ENCODE data around the gene PCSK5.

The PCSK5 gene

DNA sequence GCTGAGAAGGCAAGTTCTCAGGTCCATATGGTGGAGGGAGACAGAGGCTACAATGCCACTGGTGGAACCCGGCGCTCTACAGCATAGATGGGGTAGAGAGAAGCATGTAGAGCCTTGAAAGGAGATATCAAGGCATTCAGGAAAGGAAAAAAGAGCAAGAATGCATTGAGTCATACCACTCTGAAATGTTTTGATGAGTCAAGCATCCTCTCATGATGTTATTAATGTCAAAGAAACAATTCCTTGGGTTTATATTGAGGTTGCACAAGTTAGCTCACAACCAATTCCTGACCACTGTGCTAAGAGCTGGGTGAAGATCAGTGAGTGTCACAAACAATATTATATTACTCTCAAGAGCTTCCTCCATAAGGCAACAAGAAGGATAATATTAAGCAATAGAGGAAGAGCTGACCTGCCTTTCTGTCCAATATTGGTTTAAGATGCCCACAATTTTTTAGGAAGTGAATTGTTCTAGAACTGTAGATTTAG lies 325.7 kb downstream of the PCSK5 start:
- Histone ChIP-seq H3K4me2 (ENCODE audit: insufficient read depth, low read length) (no peak overlapping the region), H3K9me3 (ENCODE audit: insufficient read depth, low read length, severe bottlenecking) (no peaks in the 10 kb centered on the region), H3K4me1 (ENCODE audit: insufficient read depth, low read length) (no peaks in the 10 kb centered on the region), H4K20me1 (ENCODE audit: insufficient read depth, low read length) (no peaks in the 10 kb centered on the region), H3K27me3 (ENCODE audit: insufficient read depth, low read length, poor library complexity) (no peaks in the 10 kb centered on the region), H3K36me3 (ENCODE audit: insufficient read depth, low read length) (no peaks in the 10 kb centered on the region), H3K4me3 (ENCODE audit: low read depth in 1 of 2, low read length in 2 of 2) (no peak overlapping the region), H3K9ac (ENCODE audit: low read depth, low read length) (no peak overlapping the region), H3K79me2 (ENCODE audit: insufficient read depth, low read length) (no peaks in the 10 kb centered on the region), H3K27ac (ENCODE audit: low read length) (no peak overlapping the region), H2AFZ (ENCODE audit: low read depth, low read length) (no peak overlapping the region)
- ATAC-seq (ENCODE audit: insufficient read depth, low read depth) = no peak
- DNase-seq = no peak
- no peak for TF ChIP-seq CTCF (IDR thresholded peaks at IDR 0.05; ENCODE audit: borderline replicate concordance, extremely low read depth, low read length, poor library complexity, severe bottlenecking)
- no peak for TF ChIP-seq EZH2 (IDR thresholded peaks at IDR 0.05; ENCODE audit: borderline replicate concordance, low read depth, low read length, severe bottlenecking)

DNA sequence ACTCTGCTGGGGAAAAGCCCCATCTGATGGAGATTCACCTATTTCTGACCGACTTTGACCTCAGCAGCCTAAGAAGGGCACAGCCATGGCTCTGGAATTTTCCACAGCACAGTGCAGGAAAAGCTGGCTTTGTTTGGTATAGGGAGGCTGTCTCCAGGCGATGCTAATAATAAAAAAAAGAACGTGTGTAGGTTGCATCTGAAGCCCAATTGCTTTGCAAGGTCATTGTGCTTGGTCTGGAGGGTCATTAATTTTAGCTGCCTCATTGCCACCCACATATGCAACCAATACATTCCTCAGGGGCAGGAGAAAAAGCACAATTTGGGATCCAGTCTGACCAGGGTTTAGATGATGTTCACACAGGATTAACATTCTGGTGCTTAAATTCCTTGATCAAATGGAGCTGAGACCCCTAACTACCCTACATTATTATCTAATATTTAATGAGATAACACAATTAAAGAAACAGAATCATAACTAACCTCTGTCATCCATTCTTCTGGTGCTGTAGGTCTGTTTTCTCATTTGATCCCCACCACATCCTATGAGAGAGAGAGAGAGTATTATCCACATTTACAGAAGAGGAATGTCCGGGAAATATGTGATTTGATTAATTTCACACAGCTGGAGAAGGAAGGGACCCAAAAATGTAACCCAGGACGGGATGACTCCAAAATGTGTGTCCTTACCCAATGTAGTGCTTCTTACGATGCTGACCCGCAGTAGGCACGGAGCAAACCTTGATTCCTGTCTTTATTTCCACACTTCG lies 327.8 kb downstream of the PCSK5 start:
- H3K27me3 ChIP-seq (ENCODE audit: insufficient read depth, low read length, poor library complexity) = no peaks in the 10 kb centered on the region
- DNase-seq = no peak
- ATAC-seq (ENCODE audit: insufficient read depth, low read depth) = no peak
- no peaks in the 10 kb centered on the region for H4K20me1 ChIP-seq (ENCODE audit: insufficient read depth, low read length)
- H3K27ac ChIP-seq (ENCODE audit: low read length) = no peak overlapping the region
- no peak overlapping the region for H2AFZ ChIP-seq (ENCODE audit: low read depth, low read length)
- no peaks in the 10 kb centered on the region for H3K9me3 ChIP-seq (ENCODE audit: insufficient read depth, low read length, severe bottlenecking)
- TF ChIP-seq EZH2 (IDR thresholded peaks at IDR 0.05; ENCODE audit: borderline replicate concordance, low read depth, low read length, severe bottlenecking) (no peak), CTCF (IDR thresholded peaks at IDR 0.05; ENCODE audit: borderline replicate concordance, extremely low read depth, low read length, poor library complexity, severe bottlenecking) (no peak)
- H3K36me3 ChIP-seq (ENCODE audit: insufficient read depth, low read length) = no peaks in the 10 kb centered on the region
- no peak overlapping the region for H3K9ac ChIP-seq (ENCODE audit: low read depth, low read length)
- H3K4me1 ChIP-seq (ENCODE audit: insufficient read depth, low read length) = no peaks in the 10 kb centered on the region
- H3K79me2 ChIP-seq (ENCODE audit: insufficient read depth, low read length) = no peaks in the 10 kb centered on the region
- H3K4me3 ChIP-seq (ENCODE audit: low read depth in 1 of 2, low read length in 2 of 2) = no peak overlapping the region
- H3K4me2 ChIP-seq (ENCODE audit: insufficient read depth, low read length) = no peak overlapping the region

- DNase-seq = no peak
- Histone ChIP-seq H3K27ac (ENCODE audit: low read length) (no peak overlapping the region), H4K20me1 (ENCODE audit: insufficient read depth, low read length) (no peaks in the 10 kb centered on the region), H3K9me3 (ENCODE audit: insufficient read depth, low read length, severe bottlenecking) (no peaks in the 10 kb centered on the region), H3K36me3 (ENCODE audit: insufficient read depth, low read length) (no peaks in the 10 kb centered on the region), H3K4me3 (ENCODE audit: low read depth in 1 of 2, low read length in 2 of 2) (no peak overlapping the region), H3K9ac (ENCODE audit: low read depth, low read length) (no peak overlapping the region), H3K4me2 (ENCODE audit: insufficient read depth, low read length) (no peak overlapping the region), H3K4me1 (ENCODE audit: insufficient read depth, low read length) (no peaks in the 10 kb centered on the region), H2AFZ (ENCODE audit: low read depth, low read length) (no peak overlapping the region), H3K27me3 (ENCODE audit: insufficient read depth, low read length, poor library complexity) (no peaks in the 10 kb centered on the region), H3K79me2 (ENCODE audit: insufficient read depth, low read length) (no peaks in the 10 kb centered on the region)
- no peak for ATAC-seq (ENCODE audit: insufficient read depth, low read depth)
- TF ChIP-seq CTCF (IDR thresholded peaks at IDR 0.05; ENCODE audit: borderline replicate concordance, extremely low read depth, low read length, poor library complexity, severe bottlenecking) = no peak
- no peak for TF ChIP-seq EZH2 (IDR thresholded peaks at IDR 0.05; ENCODE audit: borderline replicate concordance, low read depth, low read length, severe bottlenecking)
Measured at GRCh38 chr9:76218886-76219445, 328.5 kb downstream of the PCSK5 start.

Data from DND-41 (cell line).